Measurements from ENCODE around the gene C1orf105.

Gene C1orf105

GRCh38 chr1:172499636-172500141 is 79.2 kb downstream of the C1orf105 start (continued):
- no peak for TF ChIP-seq ZNF558 (tag by site-specific recombination; IDR thresholded peaks at IDR 0.05)
- TF ChIP-seq, protein P1, sequence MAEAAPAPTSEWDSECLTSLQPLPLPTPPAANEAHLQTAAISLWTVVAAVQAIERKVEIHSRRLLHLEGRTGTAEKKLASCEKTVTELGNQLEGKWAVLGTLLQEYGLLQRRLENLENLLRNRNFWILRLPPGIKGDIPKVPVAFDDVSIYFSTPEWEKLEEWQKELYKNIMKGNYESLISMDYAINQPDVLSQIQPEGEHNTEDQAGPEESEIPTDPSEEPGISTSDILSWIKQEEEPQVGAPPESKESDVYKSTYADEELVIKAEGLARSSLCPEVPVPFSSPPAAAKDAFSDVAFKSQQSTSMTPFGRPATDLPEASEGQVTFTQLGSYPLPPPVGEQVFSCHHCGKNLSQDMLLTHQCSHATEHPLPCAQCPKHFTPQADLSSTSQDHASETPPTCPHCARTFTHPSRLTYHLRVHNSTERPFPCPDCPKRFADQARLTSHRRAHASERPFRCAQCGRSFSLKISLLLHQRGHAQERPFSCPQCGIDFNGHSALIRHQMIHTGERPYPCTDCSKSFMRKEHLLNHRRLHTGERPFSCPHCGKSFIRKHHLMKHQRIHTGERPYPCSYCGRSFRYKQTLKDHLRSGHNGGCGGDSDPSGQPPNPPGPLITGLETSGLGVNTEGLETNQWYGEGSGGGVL (tag by site-specific recombination; IDR thresholded peaks at IDR 0.05), result peak; percentile 40; the same call in 1 of the 2 replicates
- TF ChIP-seq ZNF335 (tag by site-specific recombination; conservative IDR thresholded peaks at IDR 0.05), result 0 out of 2 replicates have a peak, but pooled peaks have one; percentile 28
- peak; percentile 85 for TF ChIP-seq ZNF366 (tag by site-specific recombination; conservative IDR thresholded peaks at IDR 0.05)
- 0 out of 2 replicates have a peak, but pooled peaks have one; percentile 30 for TF ChIP-seq SP3 (tag by site-specific recombination; IDR thresholded peaks at IDR 0.05)

GRCh38 chr1:172500207-172500606 is 79.7 kb downstream of the C1orf105 start:
- ChIA-PET POLR2A (no interaction called here), CTCF (interaction anchor here (1.1 kb wide), 1 partner anchor 57 kb away, joined by 3 read pairs; the partner anchor contains the start of gene PIGC)
- Histone ChIP-seq H3K4me1 (ENCODE audit: control insufficient read depth, insufficient read depth, low read length) (no peaks in the 10 kb centered on the region), H3K4me3 (ENCODE audit: low read depth, low read length) (no peak overlapping the region), H3K36me3 (ENCODE audit: control insufficient read depth in 2 of 2, insufficient read depth in 1 of 2, low read length in 2 of 2) (no peaks in the 10 kb centered on the region), H3K9me3 (ENCODE audit: control insufficient read depth, insufficient read depth, low read depth, low read length) (no peaks in the 10 kb centered on the region), H3K27ac (ENCODE audit: extremely low read depth, low read depth, low read length) (no peak overlapping the region)
- TF ChIP-seq ZNF174 (tag by site-specific recombination; IDR thresholded peaks at IDR 0.05), result no peak
- no peak for TF ChIP-seq HOXD13 (CRISPR knock-in tag; IDR thresholded peaks at IDR 0.05; ENCODE audit: borderline replicate concordance)
- no peak for TF ChIP-seq ZNF626 (tag by site-specific recombination; IDR thresholded peaks at IDR 0.05)
- no peak for TF ChIP-seq ZBTB20 (tag by site-specific recombination; IDR thresholded peaks at IDR 0.05)
- no peak for TF ChIP-seq GLI4 (tag by site-specific recombination; IDR thresholded peaks at IDR 0.05)
- TF ChIP-seq, protein P2, sequence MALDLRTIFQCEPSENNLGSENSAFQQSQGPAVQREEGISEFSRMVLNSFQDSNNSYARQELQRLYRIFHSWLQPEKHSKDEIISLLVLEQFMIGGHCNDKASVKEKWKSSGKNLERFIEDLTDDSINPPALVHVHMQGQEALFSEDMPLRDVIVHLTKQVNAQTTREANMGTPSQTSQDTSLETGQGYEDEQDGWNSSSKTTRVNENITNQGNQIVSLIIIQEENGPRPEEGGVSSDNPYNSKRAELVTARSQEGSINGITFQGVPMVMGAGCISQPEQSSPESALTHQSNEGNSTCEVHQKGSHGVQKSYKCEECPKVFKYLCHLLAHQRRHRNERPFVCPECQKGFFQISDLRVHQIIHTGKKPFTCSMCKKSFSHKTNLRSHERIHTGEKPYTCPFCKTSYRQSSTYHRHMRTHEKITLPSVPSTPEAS (tag by site-specific recombination; IDR thresholded peaks at IDR 0.05), result no peak
- TF ChIP-seq ZNF660 (tag by site-specific recombination; IDR thresholded peaks at IDR 0.05), result no peak
- no peak for TF ChIP-seq ZNF157 (tag by site-specific recombination; IDR thresholded peaks at IDR 0.05)
- TF ChIP-seq, protein P3, sequence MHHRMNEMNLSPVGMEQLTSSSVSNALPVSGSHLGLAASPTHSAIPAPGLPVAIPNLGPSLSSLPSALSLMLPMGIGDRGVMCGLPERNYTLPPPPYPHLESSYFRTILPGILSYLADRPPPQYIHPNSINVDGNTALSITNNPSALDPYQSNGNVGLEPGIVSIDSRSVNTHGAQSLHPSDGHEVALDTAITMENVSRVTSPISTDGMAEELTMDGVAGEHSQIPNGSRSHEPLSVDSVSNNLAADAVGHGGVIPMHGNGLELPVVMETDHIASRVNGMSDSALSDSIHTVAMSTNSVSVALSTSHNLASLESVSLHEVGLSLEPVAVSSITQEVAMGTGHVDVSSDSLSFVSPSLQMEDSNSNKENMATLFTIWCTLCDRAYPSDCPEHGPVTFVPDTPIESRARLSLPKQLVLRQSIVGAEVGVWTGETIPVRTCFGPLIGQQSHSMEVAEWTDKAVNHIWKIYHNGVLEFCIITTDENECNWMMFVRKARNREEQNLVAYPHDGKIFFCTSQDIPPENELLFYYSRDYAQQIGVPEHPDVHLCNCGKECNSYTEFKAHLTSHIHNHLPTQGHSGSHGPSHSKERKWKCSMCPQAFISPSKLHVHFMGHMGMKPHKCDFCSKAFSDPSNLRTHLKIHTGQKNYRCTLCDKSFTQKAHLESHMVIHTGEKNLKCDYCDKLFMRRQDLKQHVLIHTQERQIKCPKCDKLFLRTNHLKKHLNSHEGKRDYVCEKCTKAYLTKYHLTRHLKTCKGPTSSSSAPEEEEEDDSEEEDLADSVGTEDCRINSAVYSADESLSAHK (tag by site-specific recombination; IDR thresholded peaks at IDR 0.05), result no peak
- no peak for TF ChIP-seq ZNF302 (tag by site-specific recombination; IDR thresholded peaks at IDR 0.05; ENCODE audit: low read depth)

DNA sequence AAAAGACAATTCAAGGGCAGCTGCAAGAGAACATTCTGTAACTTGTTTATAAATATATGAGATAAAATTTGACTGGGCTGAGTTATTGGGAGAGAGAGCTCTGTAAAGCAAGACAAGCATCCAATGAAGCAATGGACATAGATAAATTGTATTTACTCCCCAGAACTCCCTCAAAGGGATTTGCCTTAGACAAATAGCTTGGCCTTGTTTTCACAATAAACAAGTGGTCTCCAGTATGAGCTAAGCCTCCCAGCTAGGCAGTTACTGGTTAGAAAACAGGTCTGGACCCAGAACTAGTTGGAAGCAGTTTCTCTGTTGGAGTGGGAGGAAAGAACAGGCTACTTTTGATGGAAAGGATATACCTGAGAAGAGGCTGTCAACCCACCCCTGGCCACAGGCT is 87.3 kb downstream of the C1orf105 start:
- no peaks in the 10 kb centered on the region for H3K36me3 ChIP-seq (ENCODE audit: control insufficient read depth in 2 of 2, insufficient read depth in 1 of 2, low read length in 2 of 2)
- H3K9me3 ChIP-seq (ENCODE audit: control insufficient read depth, insufficient read depth, low read depth, low read length), result no peaks in the 10 kb centered on the region
- H3K27ac ChIP-seq (ENCODE audit: extremely low read depth, low read depth, low read length), result no peak overlapping the region
- ChIA-PET POLR2A (no interaction called here), CTCF (no interaction called here)
- no peaks in the 10 kb centered on the region for H3K4me1 ChIP-seq (ENCODE audit: control insufficient read depth, insufficient read depth, low read length)
- H3K4me3 ChIP-seq (ENCODE audit: low read depth, low read length), result no peak overlapping the region
- TF ChIP-seq HOXC10 (CRISPR knock-in tag; IDR thresholded peaks at IDR 0.05) (no peak), ZNF548 (tag by site-specific recombination; IDR thresholded peaks at IDR 0.05) (no peak), ZNF350 (tag by site-specific recombination; IDR thresholded peaks at IDR 0.05) (no peak), ZNF561 (tag by site-specific recombination; IDR thresholded peaks at IDR 0.05; ENCODE audit: borderline replicate concordance) (no peak), BCL11A (tag by site-specific recombination; IDR thresholded peaks at IDR 0.05; ENCODE audit: low read depth) (no peak), OSR2 (tag by site-specific recombination; IDR thresholded peaks at IDR 0.05) (no peak), ZNF366 (tag by site-specific recombination; conservative IDR thresholded peaks at IDR 0.05) (no peak), ATF2 (tag by site-specific recombination; IDR thresholded peaks at IDR 0.05; ENCODE audit: low read depth) (no peak)
- TF ChIP-seq, protein P4, sequence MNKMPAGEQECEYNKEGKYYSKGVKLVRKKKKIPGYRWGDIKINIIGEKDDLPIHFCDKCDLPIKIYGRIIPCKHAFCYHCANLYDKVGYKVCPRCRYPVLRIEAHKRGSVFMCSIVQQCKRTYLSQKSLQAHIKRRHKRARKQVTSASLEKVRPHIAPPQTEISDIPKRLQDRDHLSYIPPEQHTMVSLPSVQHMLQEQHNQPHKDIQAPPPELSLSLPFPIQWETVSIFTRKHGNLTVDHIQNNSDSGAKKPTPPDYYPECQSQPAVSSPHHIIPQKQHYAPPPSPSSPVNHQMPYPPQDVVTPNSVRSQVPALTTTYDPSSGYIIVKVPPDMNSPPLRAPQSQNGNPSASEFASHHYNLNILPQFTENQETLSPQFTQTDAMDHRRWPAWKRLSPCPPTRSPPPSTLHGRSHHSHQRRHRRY (tag by site-specific recombination; IDR thresholded peaks at IDR 0.05), result no peak
- TF ChIP-seq, protein P5, sequence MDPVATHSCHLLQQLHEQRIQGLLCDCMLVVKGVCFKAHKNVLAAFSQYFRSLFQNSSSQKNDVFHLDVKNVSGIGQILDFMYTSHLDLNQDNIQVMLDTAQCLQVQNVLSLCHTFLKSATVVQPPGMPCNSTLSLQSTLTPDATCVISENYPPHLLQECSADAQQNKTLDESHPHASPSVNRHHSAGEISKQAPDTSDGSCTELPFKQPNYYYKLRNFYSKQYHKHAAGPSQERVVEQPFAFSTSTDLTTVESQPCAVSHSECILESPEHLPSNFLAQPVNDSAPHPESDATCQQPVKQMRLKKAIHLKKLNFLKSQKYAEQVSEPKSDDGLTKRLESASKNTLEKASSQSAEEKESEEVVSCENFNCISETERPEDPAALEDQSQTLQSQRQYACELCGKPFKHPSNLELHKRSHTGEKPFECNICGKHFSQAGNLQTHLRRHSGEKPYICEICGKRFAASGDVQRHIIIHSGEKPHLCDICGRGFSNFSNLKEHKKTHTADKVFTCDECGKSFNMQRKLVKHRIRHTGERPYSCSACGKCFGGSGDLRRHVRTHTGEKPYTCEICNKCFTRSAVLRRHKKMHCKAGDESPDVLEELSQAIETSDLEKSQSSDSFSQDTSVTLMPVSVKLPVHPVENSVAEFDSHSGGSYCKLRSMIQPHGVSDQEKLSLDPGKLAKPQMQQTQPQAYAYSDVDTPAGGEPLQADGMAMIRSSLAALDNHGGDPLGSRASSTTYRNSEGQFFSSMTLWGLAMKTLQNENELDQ (tag by site-specific recombination; IDR thresholded peaks at IDR 0.05; ENCODE audit: low read depth), result no peak

Data from HEK293 (cell line).